Middle frontal gyrus (tissue), 1 donor: ENCODE data around the gene DDHD1.

Experiments
- DNase-seq: peaks from one replicate; pipeline ENCODE4 v3.0.0-alpha.2; 2015; ENCODE audit warnings: low spot score; ENCODE audit errors: extremely low spot score

Gene DDHD1

DNA sequence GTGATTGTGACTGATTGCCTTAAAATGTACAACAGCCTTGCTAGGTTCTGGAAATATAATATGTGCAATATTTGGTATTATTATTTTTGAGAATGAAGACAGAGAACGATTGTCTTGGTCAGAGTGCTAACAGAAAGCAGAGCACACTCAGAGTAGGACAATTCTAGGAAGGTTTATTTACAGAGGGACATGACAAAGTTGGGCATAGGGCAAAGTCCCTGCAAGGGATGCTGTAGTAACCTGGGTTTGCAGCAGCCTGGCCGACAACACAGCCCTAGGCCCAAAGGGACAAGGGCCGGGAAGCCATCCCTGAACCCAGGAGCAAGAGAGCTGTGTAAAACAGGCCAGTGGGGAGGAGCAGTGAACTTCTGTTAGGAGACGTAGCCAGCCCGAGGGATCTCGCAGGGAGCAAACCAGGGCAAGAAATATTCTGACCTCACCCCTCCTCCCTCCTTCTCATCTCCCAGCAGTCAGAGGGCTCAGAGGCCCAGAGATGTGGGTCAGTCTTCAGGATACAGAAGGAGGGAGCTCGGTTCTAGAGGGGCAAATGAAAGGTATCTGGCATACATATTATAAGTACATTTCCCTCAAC lies 151.2 kb downstream of the DDHD1 start:
- DNase-seq = no peak

DNA sequence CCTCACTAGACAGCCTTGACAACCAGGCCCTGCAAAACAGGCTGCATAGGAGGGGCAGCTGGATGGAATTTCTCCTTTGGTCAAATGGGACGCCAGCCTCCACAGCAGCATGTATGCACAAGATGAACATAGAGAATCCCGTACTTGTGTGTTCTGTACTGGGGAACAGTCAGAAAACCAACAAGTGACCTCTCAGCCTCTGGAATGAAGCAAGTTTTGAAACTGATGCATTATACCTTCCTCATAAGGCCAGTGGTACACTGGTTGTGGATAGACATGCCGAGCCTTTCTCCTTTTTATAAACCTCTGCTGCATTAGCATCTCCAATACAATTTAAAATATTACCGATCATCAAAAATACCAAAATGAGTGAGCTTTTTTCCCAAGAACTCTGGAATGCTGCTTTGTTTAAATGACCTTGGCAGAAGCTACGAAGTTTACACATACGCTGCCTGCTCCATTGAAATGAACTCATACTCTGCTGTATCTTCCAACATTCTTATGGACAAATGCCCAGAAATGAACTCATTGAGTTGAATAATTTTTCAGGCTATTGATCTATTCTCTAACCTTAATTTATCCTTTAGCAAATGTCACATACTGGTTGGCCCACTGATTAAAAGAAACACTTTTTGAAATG lies 154.6 kb downstream of the DDHD1 start:
- no peak for DNase-seq

DNA sequence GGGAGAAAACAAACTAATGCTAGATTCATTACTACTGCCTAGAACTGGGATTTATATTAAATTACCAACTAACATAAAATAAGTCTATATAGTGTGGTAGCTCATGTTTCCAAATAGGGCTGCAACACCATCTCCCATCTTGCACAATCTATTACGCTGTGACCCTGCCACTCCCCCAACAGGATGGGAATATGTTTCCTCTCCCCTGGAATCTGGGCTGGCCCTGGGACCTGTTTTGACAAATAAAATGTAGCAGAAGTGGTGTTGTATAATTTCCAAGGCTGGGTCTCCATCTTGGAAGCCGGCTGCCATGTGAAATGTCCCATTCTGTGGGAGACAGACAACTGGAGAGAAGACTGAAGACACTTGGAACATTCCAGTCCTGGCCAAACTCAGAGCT lies 156.6 kb downstream of the DDHD1 start:
- no peak for DNase-seq

DNA sequence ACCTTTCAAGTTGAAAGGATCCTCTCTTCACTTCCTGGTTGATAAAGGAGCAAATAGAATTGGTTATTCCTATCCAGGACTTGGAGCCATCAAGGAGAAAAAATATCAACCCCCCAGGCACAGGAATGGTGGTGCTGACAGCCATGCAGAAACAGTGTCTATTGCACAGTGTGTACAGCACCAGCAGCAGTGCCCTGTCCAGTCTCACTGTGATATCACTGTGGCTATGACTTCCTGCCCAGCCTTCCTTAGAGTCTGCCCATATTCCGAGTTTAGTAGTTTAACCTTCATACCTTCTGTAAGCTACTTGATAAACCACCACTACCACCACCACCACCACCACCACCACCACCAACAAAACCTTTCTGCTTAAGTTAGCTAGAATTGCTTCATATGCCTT lies 157.1 kb downstream of the DDHD1 start:
- DNase-seq = no peak

DNA sequence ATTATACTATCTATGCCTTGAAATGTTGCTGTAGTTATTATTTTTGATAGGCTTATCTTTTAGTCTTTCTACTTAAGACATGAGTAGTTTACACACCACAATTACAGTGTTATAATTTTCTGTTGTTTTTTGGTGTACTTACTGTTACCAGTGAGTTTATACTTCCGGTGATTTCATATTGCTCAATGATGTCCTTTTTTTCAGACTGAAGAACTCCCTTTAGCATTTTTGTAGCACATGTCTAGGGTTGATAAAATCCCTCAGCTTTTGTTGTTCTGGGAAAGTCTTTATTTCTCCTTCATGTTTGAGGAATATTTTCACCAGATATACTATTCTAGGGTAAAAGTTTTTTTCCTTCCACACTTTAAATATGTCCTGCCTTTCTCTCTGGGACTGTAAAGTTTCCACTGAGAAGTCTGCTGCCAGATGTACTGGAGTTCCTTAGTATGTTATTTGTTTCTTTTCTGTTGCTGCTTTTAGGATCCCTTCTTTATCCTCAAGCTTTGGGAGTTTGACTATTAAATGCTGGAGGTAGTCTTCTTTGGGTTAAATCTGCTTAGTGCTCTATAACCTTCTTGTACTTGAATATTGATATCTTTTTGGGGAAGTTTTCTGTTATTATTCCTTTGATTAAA lies 160.8 kb downstream of the DDHD1 start:
- no peak for DNase-seq

DNA sequence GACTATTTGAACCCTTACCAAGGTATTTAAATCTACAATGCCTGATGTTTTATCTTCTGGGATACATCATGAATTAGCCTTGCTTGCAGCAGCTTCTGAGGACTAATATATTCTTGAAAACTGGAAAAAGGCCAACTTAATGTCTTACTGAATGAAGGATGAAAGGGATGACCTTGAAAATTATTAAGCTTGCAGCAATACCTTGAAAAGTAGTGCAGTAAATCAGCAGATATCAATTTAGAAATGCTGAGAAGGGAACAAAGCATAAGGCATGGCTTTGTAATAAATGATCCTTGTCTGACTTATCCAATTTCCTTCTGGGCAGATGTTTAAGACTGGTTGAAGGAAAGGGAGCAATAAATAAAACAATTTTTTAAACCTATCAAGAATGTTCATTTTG lies 165.0 kb downstream of the DDHD1 start:
- DNase-seq = no peak

DNA sequence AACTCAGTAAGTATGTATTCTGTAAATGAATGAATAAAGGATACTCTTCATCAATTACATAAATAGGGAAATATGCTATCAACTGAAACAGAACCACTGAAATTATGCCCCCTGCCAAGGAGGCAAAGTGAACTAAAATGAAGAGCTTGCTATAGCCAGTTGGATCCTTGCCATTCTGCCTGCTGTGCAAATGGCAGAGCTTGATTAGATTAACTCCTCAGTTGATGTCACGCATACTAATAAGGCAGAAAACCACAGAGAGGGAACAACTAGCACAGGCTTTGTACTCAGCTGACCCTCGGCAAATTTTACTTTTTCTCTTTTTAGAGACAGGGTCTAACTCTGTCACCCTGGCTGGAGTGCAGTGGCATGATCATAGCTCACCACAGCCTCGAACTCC lies 165.6 kb downstream of the DDHD1 start:
- DNase-seq = no peak

DNA sequence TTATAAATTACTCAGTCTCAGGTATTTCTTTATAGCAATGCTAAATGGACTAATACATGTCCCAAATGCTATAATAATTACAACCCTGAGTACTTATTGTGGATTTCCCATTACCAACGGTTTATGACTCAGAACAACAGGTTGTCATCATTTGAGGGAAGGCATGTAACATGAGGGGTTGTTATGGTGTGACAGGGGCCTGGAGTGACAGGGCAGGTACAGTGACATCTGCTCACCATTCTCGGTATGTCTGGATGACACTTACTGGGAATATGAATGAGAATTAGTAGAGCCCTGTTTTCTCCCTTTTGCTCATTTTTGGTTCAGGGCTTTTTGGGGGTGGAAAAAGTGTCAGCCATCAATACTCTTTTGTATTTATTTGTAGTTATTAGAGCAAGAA lies 166.1 kb downstream of the DDHD1 start:
- DNase-seq = no peak
